GM21723 (cell line): ENCODE measurements around the gene RIOK3.
"Not testable (repeated sequence)": the region's sequence is repeated elsewhere in the genome, so short reads cannot be mapped to it uniquely, and the experiment has no call there.

Experiments used
- ATAC-seq: cut with Tn5 transposase; IDR thresholded peaks from one replicate; pipeline ENCODE4 v1.9.1; 2021; ENCODE audit warnings: mild to moderate bottlenecking, moderate library complexity; ENCODE audit not compliant: unreplicated experiment

The RIOK3 gene

GRCh38 chr18:23495723-23496440 lies 42.8 kb downstream of the RIOK3 start:
- no peak for ATAC-seq

- no peak for ATAC-seq
Observed at GRCh38 chr18:23498117-23498516, 45.0 kb downstream of the RIOK3 start.

GRCh38 chr18:23498877-23499276 lies 45.8 kb downstream of the RIOK3 start:
- peak; percentile 42 for ATAC-seq

- ATAC-seq = no peak
Observed at GRCh38 chr18:23499291-23499781, 46.2 kb downstream of the RIOK3 start.

- ATAC-seq = no peak
Observed at GRCh38 chr18:23501626-23502025, 48.5 kb downstream of the RIOK3 start.

- no peak for ATAC-seq
Observed at GRCh38 chr18:23502516-23503037, 49.5 kb downstream of the RIOK3 start.

GRCh38 chr18:23503038-23503962 lies 50.2 kb downstream of the RIOK3 start, which contains the start of gene RMC1:
TSS of gene RMC1 (plus strand) at chr18:23503511. CDS start at chr18:23503619, 108 bp downstream.
- peak; percentile 81 for ATAC-seq

GRCh38 chr18:23503963-23504344 lies 50.9 kb downstream of the RIOK3 start:
- no peak for ATAC-seq

- ATAC-seq = peak; percentile 43
Observed at GRCh38 chr18:23504720-23505119, 51.6 kb downstream of the RIOK3 start.

- no peak for ATAC-seq
Observed at GRCh38 chr18:23506393-23506792, 53.3 kb downstream of the RIOK3 start.

- ATAC-seq = not testable (repeated sequence)
Observed at GRCh38 chr18:23510923-23511322, 57.8 kb downstream of the RIOK3 start.

- ATAC-seq = not testable (repeated sequence)
Observed at GRCh38 chr18:23512216-23512615, 59.1 kb downstream of the RIOK3 start.

GRCh38 chr18:23512641-23513040 lies 59.6 kb downstream of the RIOK3 start:
- no peak for ATAC-seq

GRCh38 chr18:23515911-23516546 lies 62.9 kb downstream of the RIOK3 start:
- ATAC-seq = peak; percentile 93

- ATAC-seq = no peak
Observed at GRCh38 chr18:23519734-23520133, 66.6 kb downstream of the RIOK3 start.

GRCh38 chr18:23521271-23521670 lies 68.2 kb downstream of the RIOK3 start:
- ATAC-seq = no peak

- no peak for ATAC-seq
Observed at GRCh38 chr18:23521907-23522306, 68.8 kb downstream of the RIOK3 start.

- ATAC-seq = no peak
Observed at GRCh38 chr18:23523429-23524212, 70.5 kb downstream of the RIOK3 start.

GRCh38 chr18:23524213-23524707 lies 71.2 kb downstream of the RIOK3 start:
- ATAC-seq = no peak

GRCh38 chr18:23526501-23527063 lies 73.5 kb downstream of the RIOK3 start:
- ATAC-seq = no peak
